Spleen (tissue), 7 donors: ENCODE data around the gene ITIH3.

ENCODE experiments used
- POLR2A ChIP-seq, 3 donors: fragments of 450-650 bp; IDR thresholded peaks; one replicate each; pipeline ENCODE4 v1.5.1; 2017; ENCODE audit warnings: antibody characterized with exemption in 3 of 3, mild to moderate bottlenecking in 1 of 3
- POLR2AphosphoS5 ChIP-seq, 3 donors: sonication (generic); formaldehyde crosslinking; IDR thresholded peaks; one replicate each; pipeline ENCODE4 v1.5.1; 2017; ENCODE audit warnings: antibody characterized with exemption in 3 of 3
- TF ChIP-seq, protein P1 (sequence below), 11 experiments: fragments of 200-600 bp in 7 of 11; fragments of 450-650 bp in 4 of 11; sonication (generic) in 4 of 11; IDR thresholded peaks in 8 of 11; conservative IDR thresholded peaks in 3 of 11; 1 replicate in 7 of 11; 2 replicates in 4 of 11; pipeline versions ENCODE4 v1.4.0 to v1.8.0; 2016 to 2021; ENCODE audit warnings: antibody characterized with exemption in 11 of 11, inconsistent platforms in 4 of 11, mild to moderate bottlenecking in 1 of 11
- donor health status: DM: no; HTN: no; CAD: no; lungs with moderate emphysema.
- donor health status: DM: no; HTN: no; CAD: no.
- donor health status: DM: no; HTN: no; CAD: no.

DNA sequence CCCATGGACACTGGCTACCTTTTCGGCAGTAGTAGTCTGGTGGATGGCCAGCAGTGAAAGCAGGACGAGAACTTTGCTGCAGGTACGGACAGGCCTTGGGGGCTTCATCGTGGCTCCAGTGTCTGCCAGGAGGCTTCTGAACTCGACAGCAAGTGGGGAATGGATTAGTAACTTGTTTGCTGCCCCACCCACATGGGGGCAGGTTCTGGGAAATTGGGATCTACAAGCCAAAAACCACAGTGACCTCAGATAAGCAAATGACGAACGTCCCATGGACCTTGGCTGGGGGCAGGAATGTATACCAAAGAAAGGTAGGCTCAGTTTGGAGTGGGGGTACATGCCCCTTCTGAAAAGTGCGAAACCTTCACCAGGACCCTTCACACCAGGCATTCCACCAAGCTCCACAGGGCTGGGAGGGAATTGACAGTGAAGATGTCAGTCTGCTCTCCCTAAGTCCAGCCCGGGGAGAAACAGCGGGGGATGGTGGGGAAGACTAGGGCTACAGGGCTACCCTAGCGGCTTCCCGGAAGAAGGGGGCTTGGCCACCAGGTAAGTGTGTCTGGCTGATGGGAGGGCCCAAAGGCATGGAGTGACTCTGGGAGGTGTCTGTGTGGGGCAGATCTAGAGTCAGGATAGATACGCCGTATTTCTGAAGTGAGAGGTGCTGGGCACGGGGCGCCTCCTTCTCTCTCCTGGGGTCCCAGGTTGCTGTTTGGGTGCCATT is 36.1 kb downstream of the ITIH3 start, which contains the start of gene ITIH4:
- TF ChIP-seq, protein P1, sequence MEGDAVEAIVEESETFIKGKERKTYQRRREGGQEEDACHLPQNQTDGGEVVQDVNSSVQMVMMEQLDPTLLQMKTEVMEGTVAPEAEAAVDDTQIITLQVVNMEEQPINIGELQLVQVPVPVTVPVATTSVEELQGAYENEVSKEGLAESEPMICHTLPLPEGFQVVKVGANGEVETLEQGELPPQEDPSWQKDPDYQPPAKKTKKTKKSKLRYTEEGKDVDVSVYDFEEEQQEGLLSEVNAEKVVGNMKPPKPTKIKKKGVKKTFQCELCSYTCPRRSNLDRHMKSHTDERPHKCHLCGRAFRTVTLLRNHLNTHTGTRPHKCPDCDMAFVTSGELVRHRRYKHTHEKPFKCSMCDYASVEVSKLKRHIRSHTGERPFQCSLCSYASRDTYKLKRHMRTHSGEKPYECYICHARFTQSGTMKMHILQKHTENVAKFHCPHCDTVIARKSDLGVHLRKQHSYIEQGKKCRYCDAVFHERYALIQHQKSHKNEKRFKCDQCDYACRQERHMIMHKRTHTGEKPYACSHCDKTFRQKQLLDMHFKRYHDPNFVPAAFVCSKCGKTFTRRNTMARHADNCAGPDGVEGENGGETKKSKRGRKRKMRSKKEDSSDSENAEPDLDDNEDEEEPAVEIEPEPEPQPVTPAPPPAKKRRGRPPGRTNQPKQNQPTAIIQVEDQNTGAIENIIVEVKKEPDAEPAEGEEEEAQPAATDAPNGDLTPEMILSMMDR (IDR thresholded peaks at IDR 0.05 in 8 of 11, conservative IDR thresholded peaks at IDR 0.05 in 3 of 11): no peak
- TF ChIP-seq POLR2A (IDR thresholded peaks at IDR 0.05) (no peak), POLR2AphosphoS5 (IDR thresholded peaks at IDR 0.05) (no peak)
